AG09309 (cell line): ENCODE measurements around the gene B3GNT4.

ENCODE experiments used
- DNase-seq: peaks from one replicate; pipeline ENCODE4 v3.0.0-alpha.2; 2010; ENCODE audit warnings: low read depth
- H3K4me3 ChIP-seq: 2 replicates; pipeline ENCODE4 v1.5.1; 2011; ENCODE audit warnings: mild to moderate bottlenecking, low read depth, low read length, moderate library complexity; ENCODE audit not compliant: control insufficient read depth
- CTCF ChIP-seq: IDR thresholded peaks from 2 replicates; pipeline ENCODE4 v1.5.1; 2011; ENCODE audit warnings: mild to moderate bottlenecking, low read depth, low read length, inconsistent platforms; ENCODE audit not compliant: insufficient read depth, control insufficient read depth; ENCODE audit errors: missing control alignments

B3GNT4 gene

GRCh38 chr12:122232691-122233090 lies 29.2 kb downstream of the B3GNT4 start:
- no peak overlapping the region for H3K4me3 ChIP-seq
- TF ChIP-seq CTCF, result no peak
- no peak for DNase-seq

- DNase-seq, result no peak
- TF ChIP-seq CTCF, result no peak
- H3K4me3 ChIP-seq, result no peak overlapping the region
These were observed 32.2 kb downstream of the B3GNT4 start for GRCh38 chr12:122235741-122236140.

- H3K4me3 ChIP-seq, result no peak overlapping the region
- TF ChIP-seq CTCF, result no peak
- DNase-seq, result no peak
These were observed 35.4 kb downstream of the B3GNT4 start for GRCh38 chr12:122238861-122239260.

- no peak for DNase-seq
- TF ChIP-seq CTCF, result no peak
- no peak overlapping the region for H3K4me3 ChIP-seq
These were observed 40.5 kb downstream of the B3GNT4 start for GRCh38 chr12:122243965-122244364.

GRCh38 chr12:122244565-122245371 lies 41.3 kb downstream of the B3GNT4 start:
- DNase-seq, result no peak

GRCh38 chr12:122245553-122245952 lies 42.0 kb downstream of the B3GNT4 start:
- H3K4me3 ChIP-seq, result no peak overlapping the region
- DNase-seq, result no peak
- no peak for TF ChIP-seq CTCF

More at GRCh38 chr12:122244565-122245371, 41.3 kb downstream of the B3GNT4 start:
- no peak overlapping the region for H3K4me3 ChIP-seq
- no peak for TF ChIP-seq CTCF
